Astrocyte of the hippocampus (primary cell): ENCODE data around the gene PCDHGA12.
"Not testable (repeated sequence)": the region's sequence is repeated elsewhere in the genome, so short reads cannot be mapped to it uniquely, and the experiment has no call there.

Source experiments
- DNase-seq: peaks from one replicate; pipeline ENCODE4 v3.0.0; 2011; ENCODE audit warnings: low read depth, low spot score

PCDHGA12 gene

DNA sequence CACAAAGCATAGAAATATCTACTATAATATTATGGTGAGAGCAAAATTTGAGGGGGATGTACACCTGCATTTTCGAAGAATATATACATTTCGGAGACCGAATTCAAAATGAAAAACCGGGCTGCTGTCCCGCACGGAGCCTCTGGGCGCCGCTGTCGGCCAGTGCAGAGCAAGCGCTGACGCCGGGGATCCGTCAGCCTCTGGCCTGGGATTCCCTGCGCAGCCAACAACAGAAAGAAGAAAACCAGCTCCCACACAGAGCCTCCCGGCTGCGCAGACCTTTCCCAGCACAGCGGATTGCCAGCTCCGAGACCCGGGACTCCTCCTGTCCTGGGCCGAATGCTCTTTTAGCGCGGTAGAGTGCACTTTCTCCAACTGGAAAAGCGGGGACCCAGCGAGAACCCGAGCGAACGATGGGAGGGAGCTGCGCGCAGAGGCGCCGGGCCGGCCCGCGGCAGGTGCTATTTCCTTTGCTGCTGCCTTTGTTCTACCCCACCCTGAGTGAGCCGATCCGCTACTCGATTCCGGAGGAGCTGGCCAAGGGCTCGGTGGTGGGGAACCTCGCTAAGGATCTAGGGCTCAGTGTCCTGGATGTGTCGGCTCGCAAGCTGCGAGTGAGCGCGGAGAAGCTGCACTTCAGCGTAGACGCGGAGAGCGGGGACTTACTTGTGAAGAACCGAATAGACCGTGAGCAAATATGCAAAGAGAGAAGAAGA lies 22.4 kb upstream of the PCDHGA12 start, which contains the start of gene PCDHGB6:
Gene PCDHGB6 (plus strand): TSS at position 232 of the 716 bp plus-strand sequence. CDS start 182 bp downstream, at position 414.
- DNase-seq, result peak; percentile 62

GRCh38 chr5:141409598-141410306 lies 20.6 kb upstream of the PCDHGA12 start:
- DNase-seq, result no peak

- no peak for DNase-seq
Observed at GRCh38 chr5:141411575-141411974, 18.7 kb upstream of the PCDHGA12 start.

GRCh38 chr5:141412854-141413539 lies 17.3 kb upstream of the PCDHGA12 start, which contains the start of gene PCDHGA10:
Gene PCDHGA10, plus strand, starts transcription at chr5:141412987. Its CDS starts 189 bp downstream, at chr5:141413176.
- DNase-seq, result peak; percentile 70

DNA sequence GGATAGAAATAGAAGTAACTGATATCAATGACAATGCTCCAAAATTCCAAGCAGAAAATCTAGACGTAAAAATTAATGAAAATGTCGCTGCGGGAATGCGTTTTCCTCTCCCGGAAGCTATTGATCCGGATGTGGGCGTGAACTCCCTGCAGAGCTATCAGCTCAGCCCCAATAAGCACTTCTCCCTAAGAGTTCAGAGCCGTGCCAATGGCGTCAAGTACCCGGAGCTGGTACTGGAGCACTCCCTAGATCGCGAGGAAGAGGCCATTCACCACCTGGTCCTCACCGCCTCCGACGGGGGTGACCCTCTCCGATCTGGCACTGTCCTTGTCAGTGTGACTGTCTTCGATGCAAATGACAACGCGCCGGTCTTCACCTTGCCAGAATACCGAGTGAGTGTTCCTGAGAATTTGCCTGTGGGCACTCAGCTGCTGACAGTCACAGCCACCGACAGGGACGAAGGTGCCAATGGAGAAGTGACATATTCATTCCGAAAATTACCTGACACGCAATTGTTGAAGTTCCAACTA lies 16.7 kb upstream of the PCDHGA12 start:
- no peak for DNase-seq

DNA sequence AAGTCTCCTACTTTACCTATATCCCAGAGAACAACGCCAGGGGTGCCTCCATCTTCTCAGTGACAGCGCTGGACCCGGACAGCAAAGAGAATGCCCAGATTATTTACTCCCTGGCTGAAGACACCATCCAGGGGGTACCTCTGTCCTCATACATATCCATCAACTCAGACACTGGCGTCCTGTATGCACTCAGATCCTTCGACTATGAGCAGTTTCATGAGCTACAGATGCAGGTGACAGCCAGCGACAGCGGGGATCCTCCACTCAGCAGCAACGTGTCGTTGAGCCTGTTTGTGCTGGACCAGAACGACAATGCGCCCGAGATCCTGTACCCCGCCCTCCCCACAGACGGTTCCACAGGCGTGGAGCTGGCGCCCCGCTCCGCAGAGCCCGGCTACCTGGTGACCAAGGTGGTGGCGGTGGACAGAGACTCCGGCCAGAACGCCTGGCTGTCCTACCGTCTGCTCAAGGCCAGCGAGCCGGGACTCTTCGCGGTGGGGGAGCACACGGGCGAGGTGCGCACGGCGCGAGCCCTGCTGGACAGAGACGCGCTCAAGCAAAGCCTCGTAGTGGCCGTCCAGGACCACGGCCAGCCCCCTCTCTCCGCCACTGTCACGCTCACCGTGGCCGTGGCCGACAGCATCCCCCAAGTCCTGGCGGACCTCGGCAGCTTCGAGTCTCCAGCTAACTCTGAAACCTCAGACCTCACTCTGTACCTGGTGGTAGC lies 15.6 kb upstream of the PCDHGA12 start:
- DNase-seq, result not testable (repeated sequence)

- DNase-seq, result not testable (repeated sequence)
Observed at GRCh38 chr5:141415275-141415618, 15.1 kb upstream of the PCDHGA12 start.

GRCh38 chr5:141417494-141418172 lies 12.7 kb upstream of the PCDHGA12 start, which contains the start of gene PCDHGB7:
Gene PCDHGB7, plus strand, starts transcription at chr5:141417677. Its CDS starts 183 bp downstream, at chr5:141417860.
- DNase-seq, result peak; percentile 91

DNA sequence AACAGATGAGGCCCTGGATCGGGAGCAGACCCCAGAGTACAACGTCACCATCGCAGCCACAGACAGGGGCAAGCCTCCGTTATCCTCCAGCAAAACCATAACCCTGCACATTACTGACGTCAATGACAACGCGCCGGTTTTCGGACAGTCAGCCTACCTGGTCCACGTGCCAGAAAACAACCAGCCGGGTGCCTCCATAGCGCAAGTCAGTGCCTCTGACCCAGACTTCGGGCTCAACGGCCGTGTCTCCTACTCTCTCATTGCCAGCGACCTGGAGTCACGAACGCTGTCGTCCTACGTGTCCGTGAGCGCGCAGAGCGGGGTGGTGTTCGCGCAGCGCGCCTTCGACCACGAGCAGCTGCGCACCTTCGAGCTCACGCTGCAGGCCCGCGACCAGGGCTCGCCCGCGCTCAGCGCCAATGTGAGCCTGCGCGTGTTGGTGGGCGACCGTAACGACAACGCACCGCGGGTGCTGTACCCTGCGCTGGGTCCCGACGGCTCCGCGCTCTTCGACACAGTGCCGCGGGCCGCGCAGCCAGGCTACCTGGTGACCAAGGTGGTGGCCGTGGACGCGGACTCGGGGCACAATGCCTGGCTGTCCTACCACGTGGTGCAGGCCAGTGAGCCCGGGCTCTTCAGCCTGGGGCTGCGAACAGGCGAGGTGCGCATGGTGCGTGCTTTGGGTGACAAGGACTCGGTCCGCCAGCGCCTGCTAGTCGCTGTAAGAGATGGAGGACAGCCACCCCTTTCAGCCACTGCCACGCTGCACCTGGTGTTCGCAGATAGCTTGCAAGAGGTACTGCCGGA lies 11.0 kb upstream of the PCDHGA12 start:
- DNase-seq, result no peak

DNA sequence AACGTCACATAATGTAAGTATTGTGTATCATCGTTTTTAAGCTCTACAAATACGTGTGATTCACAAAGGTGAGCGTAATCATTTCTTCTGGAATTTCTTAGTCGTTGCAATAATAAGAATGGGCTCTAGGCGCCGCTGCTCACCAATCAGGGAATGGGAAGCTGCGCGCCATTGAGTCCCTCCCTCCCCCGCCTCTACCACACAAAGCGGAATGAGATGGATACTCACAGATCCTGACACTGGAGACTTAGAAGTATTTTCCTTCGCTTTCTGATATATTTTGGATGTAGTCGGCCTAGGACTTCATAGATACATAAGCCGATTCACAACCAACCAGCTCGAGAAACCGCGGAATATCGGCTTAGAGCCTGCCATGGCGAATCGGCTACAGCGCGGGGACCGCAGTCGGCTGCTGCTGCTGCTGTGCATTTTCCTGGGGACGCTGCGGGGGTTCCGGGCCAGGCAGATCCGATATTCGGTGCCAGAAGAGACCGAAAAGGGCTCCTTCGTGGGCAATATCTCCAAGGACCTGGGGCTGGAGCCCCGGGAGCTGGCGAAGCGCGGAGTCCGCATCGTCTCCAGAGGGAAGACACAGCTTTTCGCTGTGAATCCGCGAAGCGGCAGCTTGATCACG lies 9.3 kb upstream of the PCDHGA12 start, which contains the start of gene PCDHGA11:
Gene PCDHGA11 (plus strand): TSS at position 197 of the 634 bp plus-strand sequence. CDS start 177 bp downstream, at position 374.
- DNase-seq, result peak; percentile 69

- no peak for DNase-seq
Observed at GRCh38 chr5:141421489-141421855, 8.8 kb upstream of the PCDHGA12 start.

- no peak for DNase-seq
Observed at GRCh38 chr5:141422742-141423291, 7.5 kb upstream of the PCDHGA12 start.

DNA sequence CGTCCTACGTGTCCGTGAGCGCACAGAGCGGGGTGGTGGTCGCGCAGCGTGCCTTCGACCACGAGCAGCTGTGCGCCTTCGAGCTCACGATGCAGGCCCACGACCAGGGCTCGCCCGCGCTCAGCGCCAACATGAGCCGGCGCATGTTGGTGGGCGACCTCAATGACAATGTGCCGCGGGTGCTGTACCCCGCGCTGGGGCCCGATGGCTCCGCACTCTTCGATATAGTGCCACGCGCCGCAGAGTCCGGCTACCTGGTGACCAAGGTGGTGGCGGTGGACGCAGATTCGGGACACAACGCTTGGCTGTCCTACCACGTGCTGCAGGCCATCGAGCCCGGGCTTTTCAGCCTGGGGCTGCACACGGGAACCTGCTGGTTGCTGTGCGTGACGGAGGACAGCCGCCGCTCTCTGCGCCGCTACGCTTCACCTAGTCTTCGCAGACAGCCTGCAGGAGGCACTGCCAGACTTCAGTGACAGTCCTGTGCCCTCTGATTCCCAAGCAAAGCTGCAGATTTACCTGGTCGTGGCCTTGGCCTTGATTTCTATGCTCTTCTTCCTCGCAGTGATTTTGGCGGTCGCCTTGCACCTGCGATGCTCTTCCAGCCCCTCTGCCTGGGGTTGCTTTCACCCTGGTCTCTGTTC lies 2.4 kb upstream of the PCDHGA12 start:
- no peak for DNase-seq

DNA sequence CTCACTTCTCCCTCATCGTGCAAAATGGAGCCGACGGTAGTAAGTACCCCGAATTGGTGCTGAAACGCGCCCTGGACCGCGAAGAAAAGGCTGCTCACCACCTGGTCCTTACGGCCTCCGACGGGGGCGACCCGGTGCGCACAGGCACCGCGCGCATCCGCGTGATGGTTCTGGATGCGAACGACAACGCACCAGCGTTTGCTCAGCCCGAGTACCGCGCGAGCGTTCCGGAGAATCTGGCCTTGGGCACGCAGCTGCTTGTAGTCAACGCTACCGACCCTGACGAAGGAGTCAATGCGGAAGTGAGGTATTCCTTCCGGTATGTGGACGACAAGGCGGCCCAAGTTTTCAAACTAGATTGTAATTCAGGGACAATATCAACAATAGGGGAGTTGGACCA lies 979 bp downstream of the PCDHGA12 start:
- DNase-seq, result no peak

DNA sequence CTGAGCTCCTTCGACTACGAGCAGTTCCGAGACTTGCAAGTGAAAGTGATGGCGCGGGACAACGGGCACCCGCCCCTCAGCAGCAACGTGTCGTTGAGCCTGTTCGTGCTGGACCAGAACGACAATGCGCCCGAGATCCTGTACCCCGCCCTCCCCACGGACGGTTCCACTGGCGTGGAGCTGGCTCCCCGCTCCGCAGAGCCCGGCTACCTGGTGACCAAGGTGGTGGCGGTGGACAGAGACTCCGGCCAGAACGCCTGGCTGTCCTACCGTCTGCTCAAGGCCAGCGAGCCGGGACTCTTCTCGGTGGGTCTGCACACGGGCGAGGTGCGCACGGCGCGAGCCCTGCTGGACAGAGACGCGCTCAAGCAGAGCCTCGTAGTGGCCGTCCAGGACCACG lies 2.0 kb downstream of the PCDHGA12 start:
- DNase-seq, result not testable (repeated sequence)

DNA sequence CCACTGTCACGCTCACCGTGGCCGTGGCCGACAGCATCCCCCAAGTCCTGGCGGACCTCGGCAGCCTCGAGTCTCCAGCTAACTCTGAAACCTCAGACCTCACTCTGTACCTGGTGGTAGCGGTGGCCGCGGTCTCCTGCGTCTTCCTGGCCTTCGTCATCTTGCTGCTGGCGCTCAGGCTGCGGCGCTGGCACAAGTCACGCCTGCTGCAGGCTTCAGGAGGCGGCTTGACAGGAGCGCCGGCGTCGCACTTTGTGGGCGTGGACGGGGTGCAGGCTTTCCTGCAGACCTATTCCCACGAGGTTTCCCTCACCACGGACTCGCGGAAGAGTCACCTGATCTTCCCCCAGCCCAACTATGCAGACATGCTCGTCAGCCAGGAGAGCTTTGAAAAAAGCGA lies 2.4 kb downstream of the PCDHGA12 start:
- not testable (repeated sequence) for DNase-seq

DNA sequence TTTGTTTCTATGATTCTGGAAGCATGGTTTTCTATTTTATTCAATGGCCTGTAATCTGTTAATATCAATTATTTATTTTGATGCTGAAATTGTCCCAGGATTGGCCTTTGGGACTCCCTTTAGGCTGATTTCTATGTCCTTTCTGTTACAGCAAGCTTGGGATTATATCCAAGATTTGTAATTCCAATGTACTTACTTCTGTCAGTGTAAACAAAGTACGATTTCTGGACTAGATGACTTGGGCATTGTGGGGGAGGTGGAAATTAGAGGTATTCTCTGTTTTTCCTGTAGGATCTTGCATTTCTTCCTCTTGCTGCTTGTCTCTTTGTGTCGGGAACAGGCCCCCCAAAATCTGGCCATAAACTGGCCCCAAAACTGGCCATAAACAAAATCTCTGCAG lies 3.7 kb downstream of the PCDHGA12 start:
- DNase-seq, result no peak

DNA sequence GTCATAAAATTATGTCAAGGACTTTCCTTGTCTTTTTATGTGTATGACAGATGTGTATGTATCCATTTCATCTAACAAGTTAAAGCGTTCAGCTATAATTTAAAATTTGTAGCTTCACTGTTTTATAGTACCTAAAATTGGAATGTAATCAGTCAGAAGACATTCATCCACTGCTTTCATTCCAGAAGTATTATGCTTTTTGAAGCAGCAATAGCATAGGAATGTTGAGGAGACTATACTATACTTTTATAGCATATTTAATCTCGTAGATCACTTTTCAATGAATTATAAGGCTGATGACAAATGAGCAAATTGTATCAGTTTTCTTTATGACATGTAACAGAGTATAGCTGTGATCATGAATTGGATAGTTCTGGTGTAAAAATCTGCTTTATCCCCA lies 6.9 kb downstream of the PCDHGA12 start:
- DNase-seq, result no peak
